GM21423 (cell line): ENCODE data around the gene CRIM1.

Experiments used
- ATAC-seq: cut with Tn5 transposase; IDR thresholded peaks from one replicate; pipeline ENCODE4 v1.9.1; 2021; ENCODE audit warnings: mild to moderate bottlenecking, moderate library complexity; ENCODE audit not compliant: unreplicated experiment

The CRIM1 gene

DNA sequence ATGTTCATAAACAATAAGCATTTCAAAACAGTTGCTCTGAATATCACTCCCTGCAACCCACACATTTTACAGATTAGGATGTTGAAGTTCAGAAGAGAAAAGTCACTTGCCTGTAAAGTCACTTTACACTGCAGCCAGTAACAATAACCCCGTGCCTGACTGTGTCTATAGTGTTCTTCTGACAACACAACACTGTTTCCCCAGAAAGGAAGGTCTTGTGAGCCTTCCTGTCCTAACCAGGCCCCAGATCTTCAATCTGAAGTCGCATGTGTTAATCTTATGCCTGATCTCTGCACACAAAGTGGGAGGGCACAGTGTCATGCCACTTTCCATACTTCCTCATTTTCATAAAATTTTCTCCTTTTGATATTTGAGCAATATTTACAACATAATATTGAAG lies 122.2 kb downstream of the CRIM1 start:
- no peak for ATAC-seq

- no peak for ATAC-seq
Measured at GRCh38 chr2:36478332-36478738, 122.8 kb downstream of the CRIM1 start.

DNA sequence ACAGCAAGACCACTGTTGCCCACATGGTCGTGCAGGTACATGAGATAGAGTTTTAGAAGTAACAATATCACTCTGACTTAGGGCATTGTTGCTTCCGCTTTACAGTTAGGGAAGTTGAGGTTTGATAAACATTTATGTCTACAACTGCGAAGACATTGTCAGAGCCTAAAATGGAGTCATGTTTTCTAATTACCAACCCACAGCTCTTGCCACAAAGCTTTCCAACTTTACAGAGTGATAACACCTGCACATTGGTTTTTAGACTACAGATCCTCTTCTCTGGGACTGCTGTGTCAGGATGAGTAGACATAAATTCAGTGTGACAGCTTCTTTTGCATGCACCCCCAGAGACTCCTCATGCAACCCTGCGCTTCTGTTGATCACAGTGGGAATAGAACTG lies 123.4 kb downstream of the CRIM1 start:
- no peak for ATAC-seq

DNA sequence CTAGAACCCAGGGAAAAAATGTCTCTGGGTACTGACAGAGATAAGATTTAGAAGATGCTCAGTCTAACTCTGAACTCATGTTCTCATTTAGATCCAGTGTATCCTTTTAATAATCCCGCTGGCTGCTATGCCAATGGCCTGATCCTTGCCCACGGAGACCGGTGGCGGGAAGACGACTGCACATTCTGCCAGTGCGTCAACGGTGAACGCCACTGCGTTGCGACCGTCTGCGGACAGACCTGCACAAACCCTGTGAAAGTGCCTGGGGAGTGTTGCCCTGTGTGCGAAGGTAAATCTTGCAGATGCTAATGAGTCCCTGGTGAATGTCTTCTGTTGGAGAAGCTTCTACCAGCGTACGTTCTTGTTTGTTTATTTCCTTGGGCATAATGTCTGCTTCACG lies 123.8 kb downstream of the CRIM1 start:
- ATAC-seq = no peak

DNA sequence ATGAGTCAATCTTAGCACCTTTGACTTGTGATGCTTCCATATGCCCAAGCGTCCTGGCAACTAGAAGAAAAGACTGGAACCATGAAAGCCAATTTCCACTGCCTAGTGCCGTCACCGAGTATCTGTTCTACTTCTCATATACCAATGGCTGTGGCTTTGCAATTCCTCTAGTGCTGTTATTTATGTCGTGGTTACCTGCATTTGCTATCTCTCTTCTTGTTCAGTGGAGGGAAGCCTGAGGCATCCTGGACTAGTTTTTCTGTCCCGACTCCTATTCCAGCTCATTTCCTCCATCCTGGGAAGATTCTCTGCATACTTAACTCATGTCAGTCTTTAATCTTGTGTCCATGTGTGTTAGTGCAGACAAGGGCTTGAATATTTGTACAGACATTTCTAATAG lies 124.5 kb downstream of the CRIM1 start:
- ATAC-seq = no peak

DNA sequence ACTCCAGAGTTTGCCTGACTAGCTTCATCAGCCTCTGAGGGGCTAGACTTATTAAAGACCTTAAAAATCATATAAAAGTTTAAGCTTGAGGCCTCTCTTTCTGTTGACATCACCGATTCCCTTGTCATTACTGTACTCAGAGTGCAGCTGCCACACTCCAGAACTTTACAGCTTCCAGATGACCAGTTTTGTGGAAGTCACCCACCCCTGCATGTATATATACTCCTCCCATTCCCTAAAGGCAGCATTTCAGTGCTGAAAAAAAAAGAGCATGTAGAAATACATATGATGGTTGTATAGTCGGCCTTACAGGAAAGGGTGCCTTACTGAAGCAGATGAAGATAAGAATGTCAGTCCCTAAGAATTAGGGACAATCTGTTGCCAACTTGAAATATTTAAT lies 125.1 kb downstream of the CRIM1 start:
- ATAC-seq = no peak

DNA sequence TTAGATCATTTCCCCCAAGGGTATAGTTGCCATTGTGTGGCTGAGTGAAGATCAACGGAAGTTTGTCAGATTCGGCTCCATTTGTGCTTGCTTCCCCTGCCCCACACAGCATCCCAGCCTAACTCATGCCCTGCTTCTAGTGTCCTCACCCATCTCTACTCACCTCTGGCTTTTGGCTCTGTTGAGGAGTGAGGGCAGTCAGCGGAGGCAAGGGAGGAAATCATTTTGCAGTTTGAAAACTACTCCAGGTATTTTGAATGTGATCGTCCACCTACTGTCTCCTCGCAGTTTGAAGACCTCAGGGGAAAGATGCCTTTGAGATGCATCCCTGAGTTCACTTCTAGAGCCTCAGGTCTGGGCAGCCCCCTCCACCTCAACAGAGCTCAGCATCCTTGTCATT lies 126.1 kb downstream of the CRIM1 start:
- ATAC-seq = no peak

GRCh38 chr2:36482576-36483214 lies 127.1 kb downstream of the CRIM1 start:
- ATAC-seq = no peak

- ATAC-seq = no peak
Measured at GRCh38 chr2:36483290-36483689, 127.7 kb downstream of the CRIM1 start.

- ATAC-seq = no peak
Measured at GRCh38 chr2:36484454-36484853, 128.9 kb downstream of the CRIM1 start.

- ATAC-seq = no peak
Measured at GRCh38 chr2:36485521-36485920, 129.9 kb downstream of the CRIM1 start.

DNA sequence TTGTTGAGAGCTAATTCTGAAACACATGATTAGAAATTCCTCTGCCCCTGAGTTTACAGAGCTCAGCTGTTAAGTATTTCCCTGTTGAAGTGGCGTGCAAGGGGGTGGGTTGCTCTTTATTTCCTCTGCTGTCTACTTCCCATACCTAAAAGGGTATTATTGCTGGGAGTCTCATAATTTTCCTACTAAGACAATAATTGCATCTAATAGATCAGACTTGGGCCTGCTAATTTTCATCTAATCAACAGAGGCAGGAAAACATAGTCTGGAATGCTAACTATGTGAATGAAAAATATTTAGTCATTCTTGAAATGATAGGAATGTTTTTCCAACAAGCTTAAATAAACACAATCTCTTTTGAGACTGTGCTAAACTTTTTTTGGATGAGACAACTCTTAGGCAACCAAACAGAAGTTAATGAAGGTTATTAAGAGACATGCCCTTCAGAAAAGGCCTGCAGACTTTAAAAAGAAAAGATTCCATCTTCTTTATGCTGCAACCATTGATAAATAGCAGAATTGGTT lies 131.0 kb downstream of the CRIM1 start:
- no peak for ATAC-seq

DNA sequence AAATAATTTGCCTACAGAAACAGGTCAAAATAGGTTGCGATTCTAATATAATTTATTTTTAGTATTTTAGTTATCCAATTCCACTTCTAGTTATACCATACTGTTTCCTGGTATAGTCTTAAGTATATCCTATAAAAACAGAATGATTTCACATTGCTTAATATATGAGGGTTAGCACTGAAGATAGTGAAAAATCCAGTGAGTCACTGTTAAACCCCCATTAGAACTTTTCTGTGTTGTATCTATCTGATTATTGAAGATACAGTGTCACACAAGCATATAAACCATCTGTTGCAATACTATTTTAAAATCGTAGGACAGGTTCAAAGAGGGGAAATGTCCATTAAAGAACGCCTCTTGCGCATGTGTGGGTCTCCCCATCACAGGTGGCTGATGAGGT lies 132.4 kb downstream of the CRIM1 start:
- ATAC-seq = no peak

- no peak for ATAC-seq
Measured at GRCh38 chr2:36489281-36489680, 133.7 kb downstream of the CRIM1 start.

- no peak for ATAC-seq
Measured at GRCh38 chr2:36490749-36491148, 135.2 kb downstream of the CRIM1 start.

DNA sequence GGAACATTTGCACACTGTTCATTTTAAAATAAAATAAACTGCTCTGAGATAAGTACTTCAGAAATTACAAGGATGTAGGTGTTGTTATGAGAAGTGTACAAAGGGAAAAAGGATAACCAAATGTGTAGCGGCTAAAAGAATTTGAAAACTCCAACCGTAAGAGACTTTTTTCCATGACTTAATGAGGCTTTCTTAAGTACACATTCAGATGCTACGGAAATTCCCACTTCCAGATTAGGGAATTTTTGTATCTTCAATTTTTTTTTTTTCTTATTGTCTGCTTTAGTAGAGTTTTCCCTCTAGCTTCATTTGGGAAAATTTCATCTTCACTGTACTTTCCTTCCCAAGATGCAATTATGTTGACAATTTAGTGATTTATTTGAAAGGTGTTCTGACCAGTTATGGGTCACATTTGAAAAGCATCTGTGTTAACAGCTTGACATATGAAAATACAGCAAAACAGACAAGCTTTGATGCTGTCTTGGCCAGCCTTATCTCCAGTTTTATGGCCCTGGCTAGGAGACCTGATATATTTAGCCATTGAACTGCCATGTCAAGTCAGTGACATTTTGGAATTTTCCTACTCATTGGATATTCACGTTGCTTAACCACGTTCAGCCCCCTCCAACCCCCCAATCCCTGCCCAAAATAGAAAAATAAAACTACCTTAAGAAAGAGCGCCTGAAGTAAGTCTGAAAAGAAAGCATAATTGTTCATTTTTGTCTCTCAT lies 136.8 kb downstream of the CRIM1 start:
- ATAC-seq = no peak

- no peak for ATAC-seq
Measured at GRCh38 chr2:36493306-36493705, 137.7 kb downstream of the CRIM1 start.

GRCh38 chr2:36497570-36498163 lies 142.1 kb downstream of the CRIM1 start:
- ATAC-seq = no peak

GRCh38 chr2:36499128-36499820 lies 143.7 kb downstream of the CRIM1 start:
- ATAC-seq = no peak

- ATAC-seq = no peak
Measured at GRCh38 chr2:36500072-36500471, 144.5 kb downstream of the CRIM1 start.

GRCh38 chr2:36502081-36502480 lies 146.5 kb downstream of the CRIM1 start:
- ATAC-seq = no peak

DNA sequence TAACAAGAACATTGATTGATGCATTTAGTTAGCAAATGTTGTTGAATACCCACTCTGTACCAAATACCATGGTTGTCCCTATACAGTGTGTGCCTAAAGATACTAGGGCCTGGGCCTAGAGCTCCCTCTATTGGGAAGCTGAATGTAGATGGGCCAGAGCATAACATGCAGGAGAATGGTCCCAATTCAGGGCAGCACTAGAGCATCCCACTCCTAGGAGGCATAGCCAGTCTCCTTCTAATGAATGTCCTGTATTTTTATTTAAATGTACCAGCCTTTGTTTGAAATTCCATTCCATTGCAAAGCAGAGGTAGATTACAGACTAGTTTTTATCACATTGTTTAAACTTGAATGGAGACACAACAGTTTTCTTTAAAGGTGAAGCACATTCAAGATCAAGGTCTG lies 151.8 kb downstream of the CRIM1 start:
- peak; percentile 93 for ATAC-seq
